Esophagus muscularis mucosa (tissue), 3 donors: ENCODE data around the gene SV2B.

ENCODE experiments used
- POLR2A ChIP-seq: fragments of 450-650 bp; IDR thresholded peaks from one replicate; pipeline ENCODE4 v1.6.1; 2017; ENCODE audit warnings: antibody characterized with exemption, moderate library complexity, mild to moderate bottlenecking, low read depth
- POLR2AphosphoS5 ChIP-seq, 2 donors: sonication (generic); formaldehyde crosslinking; IDR thresholded peaks; one replicate each; pipeline ENCODE4 v1.6.1; 2017; ENCODE audit warnings: antibody characterized with exemption in 2 of 2
- TF ChIP-seq, protein P1 (sequence below), 3 experiments: fragments of 200-600 bp in 2 of 3; fragments of 450-650 bp in 1 of 3; sonication (generic) in 2 of 3; IDR thresholded peaks; one replicate each; pipeline ENCODE4 v1.5.1; 2017 to 2019; ENCODE audit warnings: antibody characterized with exemption in 3 of 3, mild to moderate bottlenecking in 2 of 3, moderate library complexity in 1 of 3

GRCh38 chr15:91113030-91113429 is 13.0 kb downstream of the SV2B start:
- TF ChIP-seq POLR2AphosphoS5 (IDR thresholded peaks at IDR 0.05) (no peak), POLR2A (no peak)
- TF ChIP-seq, protein P1, sequence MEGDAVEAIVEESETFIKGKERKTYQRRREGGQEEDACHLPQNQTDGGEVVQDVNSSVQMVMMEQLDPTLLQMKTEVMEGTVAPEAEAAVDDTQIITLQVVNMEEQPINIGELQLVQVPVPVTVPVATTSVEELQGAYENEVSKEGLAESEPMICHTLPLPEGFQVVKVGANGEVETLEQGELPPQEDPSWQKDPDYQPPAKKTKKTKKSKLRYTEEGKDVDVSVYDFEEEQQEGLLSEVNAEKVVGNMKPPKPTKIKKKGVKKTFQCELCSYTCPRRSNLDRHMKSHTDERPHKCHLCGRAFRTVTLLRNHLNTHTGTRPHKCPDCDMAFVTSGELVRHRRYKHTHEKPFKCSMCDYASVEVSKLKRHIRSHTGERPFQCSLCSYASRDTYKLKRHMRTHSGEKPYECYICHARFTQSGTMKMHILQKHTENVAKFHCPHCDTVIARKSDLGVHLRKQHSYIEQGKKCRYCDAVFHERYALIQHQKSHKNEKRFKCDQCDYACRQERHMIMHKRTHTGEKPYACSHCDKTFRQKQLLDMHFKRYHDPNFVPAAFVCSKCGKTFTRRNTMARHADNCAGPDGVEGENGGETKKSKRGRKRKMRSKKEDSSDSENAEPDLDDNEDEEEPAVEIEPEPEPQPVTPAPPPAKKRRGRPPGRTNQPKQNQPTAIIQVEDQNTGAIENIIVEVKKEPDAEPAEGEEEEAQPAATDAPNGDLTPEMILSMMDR (IDR thresholded peaks at IDR 0.05): no peak
